Measurements from ENCODE around the gene ALDH1L1. TPM values are rescaled to one million over a fixed set of nuclear protein-coding genes. Genes with fewer than 3 reads are reported as not detected.

The ALDH1L1 gene
- total and polyA plus RNA-seq, 9 of the 15 experiments (the other 6 are each of a cell fraction or from before 2014, with no cell fraction given): 0.06 to 1.9 (median 0.57) TPM; not detected in 1

DNA sequence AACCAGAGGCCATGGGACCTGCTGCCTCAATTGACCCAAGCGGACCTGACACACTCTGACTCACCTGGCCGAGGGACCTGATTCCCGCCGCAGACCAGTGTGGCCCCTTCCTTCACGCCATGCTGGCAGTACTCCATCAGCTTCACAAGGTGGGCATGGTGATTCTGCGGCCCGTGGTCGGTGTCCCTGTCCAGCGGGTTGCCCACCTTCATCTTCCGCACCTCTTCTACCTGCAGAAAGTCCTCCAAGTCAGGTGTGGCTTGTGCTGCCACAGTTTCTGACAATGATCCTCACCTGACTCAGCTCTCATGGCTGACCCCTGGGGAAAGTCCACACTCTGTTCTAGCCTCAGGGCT is 70.5 kb downstream of the ALDH1L1 start (continued):
- TF ChIP-seq, protein P1, sequence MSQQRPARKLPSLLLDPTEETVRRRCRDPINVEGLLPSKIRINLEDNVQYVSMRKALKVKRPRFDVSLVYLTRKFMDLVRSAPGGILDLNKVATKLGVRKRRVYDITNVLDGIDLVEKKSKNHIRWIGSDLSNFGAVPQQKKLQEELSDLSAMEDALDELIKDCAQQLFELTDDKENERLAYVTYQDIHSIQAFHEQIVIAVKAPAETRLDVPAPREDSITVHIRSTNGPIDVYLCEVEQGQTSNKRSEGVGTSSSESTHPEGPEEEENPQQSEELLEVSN (IDR thresholded peaks at IDR 0.05; ENCODE audit: borderline replicate concordance in 1 of 2, extremely low read depth in 1 of 2, insufficient read depth in 1 of 2, insufficient read length in 1 of 2, low read depth in 1 of 2, low read length in 1 of 2, poor library complexity in 1 of 2, severe bottlenecking in 1 of 2): no peak
- no peak for TF ChIP-seq PCBP2 (IDR thresholded peaks at IDR 0.05; ENCODE audit: low read depth, low read length, poor library complexity, severe bottlenecking)
- no peak for TF ChIP-seq EP300 (IDR thresholded peaks at IDR 0.05; ENCODE audit: low read length)
- no peak for TF ChIP-seq JUN (IDR thresholded peaks at IDR 0.05; ENCODE audit: borderline replicate concordance, low read depth, low read length)
- TF ChIP-seq JUN (CRISPR knock-in tag; IDR thresholded peaks at IDR 0.05; ENCODE audit: borderline replicate concordance): no peak

DNA sequence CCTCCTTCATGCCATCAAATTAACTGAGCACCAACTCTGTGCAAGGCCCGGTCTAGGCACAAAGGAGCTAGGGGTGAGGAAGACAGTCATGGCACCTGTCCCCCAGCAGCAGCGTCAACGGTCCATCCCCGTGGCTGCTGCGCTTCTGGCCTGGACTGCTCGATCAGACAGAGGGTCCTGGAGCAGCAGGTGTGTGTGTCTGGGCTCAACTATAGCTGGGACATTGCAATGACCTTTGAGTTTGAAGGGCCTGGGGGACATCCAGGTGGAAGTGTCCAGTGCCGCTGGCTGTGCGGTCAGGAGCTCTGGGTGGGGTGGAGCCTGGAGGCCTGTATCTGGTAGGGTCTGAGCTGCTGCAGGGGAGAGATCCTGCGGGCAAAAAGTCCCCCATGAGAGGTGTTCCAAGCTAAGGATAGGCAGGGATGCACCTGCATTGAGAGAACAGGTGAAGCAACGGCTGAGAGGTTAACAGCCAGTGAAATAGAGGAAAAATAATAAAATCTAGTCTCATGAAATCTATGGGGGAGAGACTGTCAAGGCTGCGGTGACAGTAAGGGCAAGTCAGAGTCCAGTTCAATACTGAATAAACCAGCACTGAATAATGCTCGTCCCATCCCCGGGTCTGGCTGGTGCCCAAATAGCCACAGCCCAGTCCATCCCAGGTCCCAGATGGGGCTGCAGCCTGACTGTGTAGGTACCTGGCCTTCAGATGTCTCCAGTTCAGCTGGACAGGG is 71.1 kb downstream of the ALDH1L1 start:
- FAIRE-seq (no peak), ATAC-seq (no peak), DNase-seq (ENCODE audit: extremely low read depth in 1 of 4, low spot score in 3 of 4) (no peak)
- Histone ChIP-seq H4K20me1 (replicated peaks; ENCODE audit: control insufficient read depth, insufficient read depth, low read length) (0 out of 2 replicates have a peak, but pooled peaks cover 3% of the 10 kb centered on the region), H3K9ac (ENCODE audit: insufficient read depth in 1 of 2, low read depth in 2 of 2, low read length in 2 of 2) (no peak overlapping the region), H3K27ac (ENCODE audit: extremely low read depth, low read depth, low read length) (no peak overlapping the region), H3K4me1 (replicated peaks in 1 of 2; ENCODE audit: control insufficient read depth in 2 of 2, insufficient read depth in 2 of 2, low read length in 2 of 2) (no peaks in the 10 kb centered on the region), H3K9me3 (replicated peaks; ENCODE audit: control insufficient read depth, insufficient read depth, low read depth, low read length) (no peaks in the 10 kb centered on the region), H3K27me3 (ENCODE audit: control insufficient read depth in 2 of 2, insufficient read depth in 2 of 2, low read length in 2 of 2) (peaks cover 2 to 70% of the 10 kb centered on the region in 2 experiments; a peak in 4 of 5 replicates), H2AFZ (ENCODE audit: low read depth, low read length) (no peak overlapping the region), H3K36me3 (ENCODE audit: control insufficient read depth, insufficient read depth, low read length) (no peaks in the 10 kb centered on the region), H3K9me1 (ENCODE audit: control insufficient read depth, insufficient read depth, low read length) (no peaks in the 10 kb centered on the region), H3K79me2 (ENCODE audit: control insufficient read depth, insufficient read depth, low read length) (no peaks in the 10 kb centered on the region), H3K4me2 (ENCODE audit: insufficient read depth, low read length) (no peak overlapping the region), H3K4me3 (no peak overlapping the region)
- intact Hi-C loops (cut with micrococcal nuclease): no loop called here
- BruUV-seq (replicated peaks): no TSS peak
- ChIA-PET CTCF (ENCODE audit: low intra/inter-chr PET ratio) (no interaction called here), POLR2A (interaction anchor here (0.6 kb wide), 1 partner anchor 1005 kb away, joined by 3 read pairs; no protein-coding TSS in a partner anchor)
- 0% methylated on average over 9 of the region's 13 CpGs for WGBS (ENCODE audit: insufficient coverage, low coverage, missing lambda C conversion rate)
- in situ Hi-C loops (cut with MboI): no loop called here
- TF ChIP-seq FIP1L1 (IDR thresholded peaks at IDR 0.05; ENCODE audit: low read depth, low read length, poor library complexity, severe bottlenecking) (no peak), MYBL2 (IDR thresholded peaks at IDR 0.05; ENCODE audit: low read depth) (no peak), MYBL2 (CRISPR knock-in tag; IDR thresholded peaks at IDR 0.05; ENCODE audit: borderline replicate concordance) (no peak), NCOA1 (IDR thresholded peaks at IDR 0.05; ENCODE audit: low read depth) (no peak), PRMT5 (CRISPR knock-in tag; IDR thresholded peaks at IDR 0.05) (no peak), ZNF561 (CRISPR knock-in tag; conservative IDR thresholded peaks at IDR 0.05) (no peak), CBX2 (IDR thresholded peaks at IDR 0.05; ENCODE audit: insufficient read depth, low read length, poor library complexity, severe bottlenecking) (no peak), POLR2AphosphoS2 (IDR thresholded peaks at IDR 0.05; ENCODE audit: low read length) (no peak), SUPT5H (IDR thresholded peaks at IDR 0.05) (no peak), RFX5 (IDR thresholded peaks at IDR 0.05; ENCODE audit: low read depth, low read length) (no peak), MAFF (IDR thresholded peaks at IDR 0.05; ENCODE audit: low read length) (no peak), U2AF1 (optimal IDR thresholded peaks at IDR 0.05; ENCODE audit: low read depth, low read length) (no peak), SRSF9 (IDR thresholded peaks at IDR 0.05; ENCODE audit: borderline replicate concordance, low read depth, low read length) (no peak)
- TF ChIP-seq, protein P2, sequence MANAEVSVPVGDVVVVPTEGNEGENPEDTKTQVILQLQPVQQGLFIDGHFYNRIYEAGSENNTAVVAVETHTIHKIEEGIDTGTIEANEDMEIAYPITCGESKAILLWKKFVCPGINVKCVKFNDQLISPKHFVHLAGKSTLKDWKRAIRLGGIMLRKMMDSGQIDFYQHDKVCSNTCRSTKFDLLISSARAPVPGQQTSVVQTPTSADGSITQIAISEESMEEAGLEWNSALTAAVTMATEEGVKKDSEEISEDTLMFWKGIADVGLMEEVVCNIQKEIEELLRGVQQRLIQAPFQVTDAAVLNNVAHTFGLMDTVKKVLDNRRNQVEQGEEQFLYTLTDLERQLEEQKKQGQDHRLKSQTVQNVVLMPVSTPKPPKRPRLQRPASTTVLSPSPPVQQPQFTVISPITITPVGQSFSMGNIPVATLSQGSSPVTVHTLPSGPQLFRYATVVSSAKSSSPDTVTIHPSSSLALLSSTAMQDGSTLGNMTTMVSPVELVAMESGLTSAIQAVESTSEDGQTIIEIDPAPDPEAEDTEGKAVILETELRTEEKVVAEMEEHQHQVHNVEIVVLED (CRISPR knock-in tag; IDR thresholded peaks at IDR 0.05): no peak
